ENCODE measurements around the gene LRP1B.

GRCh38 chr2:141341444-141341843 is 789.4 kb downstream of the LRP1B start:
- TF ChIP-seq POLR2A (IDR thresholded peaks at IDR 0.05; ENCODE audit: low read depth) = no peak
- TF ChIP-seq, protein P1, sequence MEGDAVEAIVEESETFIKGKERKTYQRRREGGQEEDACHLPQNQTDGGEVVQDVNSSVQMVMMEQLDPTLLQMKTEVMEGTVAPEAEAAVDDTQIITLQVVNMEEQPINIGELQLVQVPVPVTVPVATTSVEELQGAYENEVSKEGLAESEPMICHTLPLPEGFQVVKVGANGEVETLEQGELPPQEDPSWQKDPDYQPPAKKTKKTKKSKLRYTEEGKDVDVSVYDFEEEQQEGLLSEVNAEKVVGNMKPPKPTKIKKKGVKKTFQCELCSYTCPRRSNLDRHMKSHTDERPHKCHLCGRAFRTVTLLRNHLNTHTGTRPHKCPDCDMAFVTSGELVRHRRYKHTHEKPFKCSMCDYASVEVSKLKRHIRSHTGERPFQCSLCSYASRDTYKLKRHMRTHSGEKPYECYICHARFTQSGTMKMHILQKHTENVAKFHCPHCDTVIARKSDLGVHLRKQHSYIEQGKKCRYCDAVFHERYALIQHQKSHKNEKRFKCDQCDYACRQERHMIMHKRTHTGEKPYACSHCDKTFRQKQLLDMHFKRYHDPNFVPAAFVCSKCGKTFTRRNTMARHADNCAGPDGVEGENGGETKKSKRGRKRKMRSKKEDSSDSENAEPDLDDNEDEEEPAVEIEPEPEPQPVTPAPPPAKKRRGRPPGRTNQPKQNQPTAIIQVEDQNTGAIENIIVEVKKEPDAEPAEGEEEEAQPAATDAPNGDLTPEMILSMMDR (IDR thresholded peaks at IDR 0.05) = no peak

Measured in esophagus muscularis mucosa (tissue), 3 donors.